ENCODE data around the gene EIF3L. TPM values are rescaled to one million over a fixed set of nuclear protein-coding genes. Genes with fewer than 3 reads are reported as not detected.

Gene EIF3L
- total and polyA plus RNA-seq, 2 of the 8 experiments (the other 6 are each of a cell fraction or from before 2014, with no cell fraction given): 639 to 886 TPM

- Histone ChIP-seq H2BK120ac (replicated peaks; ENCODE audit: low read depth, low read length) (peak overlapping the region; percentile 94), H3K9me3 (ENCODE audit: insufficient read depth in 2 of 2, low read depth in 1 of 2, low read length in 1 of 2) (no peaks in the 10 kb centered on the region), H2BK20ac (ENCODE audit: low read length) (peak overlapping the region; percentile 80; the same call in 1 of the 2 replicates), H3K9ac (replicated peaks in 1 of 4; ENCODE audit: extremely low read depth in 1 of 4, low read depth in 3 of 4, low read length in 3 of 4) (peak overlapping the region in 3 of 4 experiments; percentile 23 to 82 (median 72); a peak in 5 of 7 replicates), H4K8ac (ENCODE audit: extremely low read depth, insufficient read depth, low read length) (peak overlapping the region; percentile 95), H3K14ac (ENCODE audit: insufficient read length) (no peak overlapping the region), H2BK15ac (ENCODE audit: low read length) (peak overlapping the region; percentile 88; the same call in 1 of the 2 replicates), H3K4ac (replicated peaks; ENCODE audit: insufficient read length, low read depth, low read length) (peak overlapping the region; percentile 95), H3K23me2 (ENCODE audit: low read depth, low read length) (peaks cover 48% of the 10 kb centered on the region), H3K4me3 (ENCODE audit: extremely low read depth in 1 of 4, insufficient read depth in 2 of 4, low read depth in 3 of 4, low read length in 4 of 4) (peak overlapping the region; percentile 79 to 91 (median 86)), H3K27me3 (replicated peaks in 1 of 4; ENCODE audit: control insufficient read depth in 3 of 4, extremely low read depth in 1 of 4, insufficient read depth in 3 of 4, low read length in 3 of 4) (peaks cover 3 to 39% (median 31%) of the 10 kb centered on the region in 4 experiments), H3K56ac (replicated peaks; ENCODE audit: insufficient read length, low read depth, low read length) (peak overlapping the region; percentile 67), H3K18ac (ENCODE audit: extremely low read depth, low read length) (peak overlapping the region; percentile 98), H2AK5ac (ENCODE audit: low read depth, low read length) (no peak overlapping the region), H4K91ac (replicated peaks; ENCODE audit: insufficient read length, low read length) (peak overlapping the region; percentile 97), H3K27ac (ENCODE audit: low read depth, low read length) (no peak overlapping the region), H3K79me1 (ENCODE audit: low read depth, low read length) (peaks cover 3% of the 10 kb centered on the region), H2BK5ac (ENCODE audit: low read depth, low read length) (no peak overlapping the region), H3K36me3 (ENCODE audit: control insufficient read depth in 2 of 4, insufficient read depth in 4 of 4, low read length in 3 of 4) (no peaks in the 10 kb centered on the region), H3K4me2 (ENCODE audit: insufficient read depth in 1 of 2, low read depth in 2 of 2, low read length in 2 of 2) (peak overlapping the region; percentile 91 to 94), H4K5ac (ENCODE audit: insufficient read length, low read depth, low read length) (peak overlapping the region; percentile 78), H2AFZ (ENCODE audit: low read length) (no peak overlapping the region), H4K20me1 (replicated peaks in 1 of 2; ENCODE audit: control insufficient read depth in 1 of 2, insufficient read depth in 2 of 2, low read length in 2 of 2) (peaks cover 0 to 2% of the 10 kb centered on the region in 2 experiments), H3K23ac (ENCODE audit: insufficient read length) (no peak overlapping the region), H3K79me2 (ENCODE audit: control insufficient read depth in 1 of 2, insufficient read depth in 2 of 2, low read length in 2 of 2) (peaks cover 0 to 7% of the 10 kb centered on the region in 2 experiments; a peak in 1 of 4 replicates), H3K4me1 (replicated peaks in 1 of 4; ENCODE audit: control insufficient read depth in 3 of 4, insufficient read depth in 4 of 4, low read length in 3 of 4) (peaks cover 0 to 22% (median 19%) of the 10 kb centered on the region in 4 experiments; a peak in 6 of 7 replicates), H2BK12ac (ENCODE audit: low read depth, low read length) (peak overlapping the region; percentile 69; the same call in 1 of the 2 replicates)
- POLR2A ChIA-PET (ENCODE audit: partially characterized antibody): interaction anchor here (0.6 to 8.8 kb wide), 24 partner anchors 9 to 213 kb away, joined by 3 to 142 read pairs (median 4); partner anchors contain the start of genes GALR3, GGA1, NOL12 and PDXP
- FAIRE-seq (no peak), DNase-seq (ENCODE audit: low read depth in 1 of 2, low spot score in 2 of 2) (peak in 1 of 2 experiments; percentile 70)
- WGBS, 2 experiments (ENCODE audit: extremely low coverage in 1 of 2, insufficient coverage in 1 of 2, insufficient read length in 1 of 2, insufficient replicate concordance in 2 of 2, low coverage in 1 of 2, low lambda C conversion rate in 2 of 2, missing lambda C conversion rate in 1 of 2): 6% methylated on average over 32 of the region's 34 CpGs; no CpG with 5 or more reads in 1 of the 2 experiments
- CTCF ChIA-PET (ENCODE audit: partially characterized antibody): interaction anchor here (1.0 to 1.2 kb wide), 2 partner anchors 12 to 16 kb away, joined by 3 read pairs; no protein-coding TSS in a partner anchor
- TF ChIP-seq MAX (IDR thresholded peaks at IDR 0.05) (peak; percentile 62), TAF7 (optimal IDR thresholded peaks at IDR 0.05; ENCODE audit: borderline replicate concordance, low read depth, low read length) (no peak), EZH2 (IDR thresholded peaks at IDR 0.05; ENCODE audit: low read depth, low read length, severe bottlenecking) (peak; percentile 39), POLR2A (IDR thresholded peaks at IDR 0.05; ENCODE audit: control extremely low read depth in 1 of 2, low read depth in 2 of 2, low read length in 2 of 2) (peak in 1 of 2 experiments; percentile 33; a peak in 1 of 3 replicates), USF2 (IDR thresholded peaks at IDR 0.05; ENCODE audit: low read length) (0 out of 2 replicates have a peak, but pooled peaks have one; percentile 4), GTF2F1 (IDR thresholded peaks at IDR 0.05; ENCODE audit: borderline replicate concordance, low read depth, low read length) (no peak), KDM5A (IDR thresholded peaks at IDR 0.05; ENCODE audit: low read length) (no peak), SUZ12 (IDR thresholded peaks at IDR 0.05; ENCODE audit: low read length) (peak; percentile 39; the same call in 1 of the 2 replicates), TAF1 (IDR thresholded peaks at IDR 0.05; ENCODE audit: low read depth, low read length) (peak; percentile 36; the same call in 1 of the 2 replicates), YY1 (IDR thresholded peaks at IDR 0.05; ENCODE audit: low read depth, low read length) (peak; percentile 76)
Observed at GRCh38 chr22:37803639-37804351, 45.4 kb upstream of the EIF3L start.
